GM12875 (cell line): ENCODE data around the gene GSTM2.
"Not testable (repeated sequence)": the region's sequence is repeated elsewhere in the genome, so short reads cannot be mapped to it uniquely, and the experiment has no call there.

Experiments
- H3K4me3 ChIP-seq: one replicate; pipeline ENCODE4 v1.5.1; 2011; ENCODE audit warnings: low read depth, low read length, control low read depth
- CTCF ChIP-seq: IDR thresholded peaks from 2 replicates; pipeline ENCODE4 v1.5.1; 2011; ENCODE audit warnings: low read depth, mild to moderate bottlenecking, control low read depth, inconsistent platforms, low read length, moderate library complexity, borderline replicate concordance; ENCODE audit not compliant: insufficient read depth

Gene GSTM2

DNA sequence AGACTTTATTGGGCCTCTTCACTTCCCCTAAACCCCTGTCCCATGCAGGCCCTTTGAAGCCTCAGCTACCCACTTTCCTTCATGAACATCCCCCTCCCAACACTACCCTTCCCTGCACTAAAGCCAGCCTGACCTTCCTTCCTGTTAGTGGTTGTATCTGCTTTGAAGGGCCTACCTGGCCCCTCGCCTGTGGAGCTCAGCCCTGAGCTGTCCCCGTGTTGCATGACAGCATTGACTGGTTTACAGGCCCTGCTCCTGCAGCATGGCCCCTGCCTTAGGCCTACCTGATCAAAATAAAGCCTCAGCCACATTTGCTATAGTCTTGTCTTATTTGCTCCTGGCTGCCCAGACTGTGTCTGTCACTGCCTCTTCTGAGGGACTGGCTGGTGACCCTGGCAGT, 6.5 kb upstream of the GSTM2 start:
- TF ChIP-seq CTCF: no peak
- H3K4me3 ChIP-seq: no peak overlapping the region

GRCh38 chr1:109664671-109665070, 3.2 kb upstream of the GSTM2 start:
- TF ChIP-seq CTCF: no peak
- H3K4me3 ChIP-seq: no peak overlapping the region

DNA sequence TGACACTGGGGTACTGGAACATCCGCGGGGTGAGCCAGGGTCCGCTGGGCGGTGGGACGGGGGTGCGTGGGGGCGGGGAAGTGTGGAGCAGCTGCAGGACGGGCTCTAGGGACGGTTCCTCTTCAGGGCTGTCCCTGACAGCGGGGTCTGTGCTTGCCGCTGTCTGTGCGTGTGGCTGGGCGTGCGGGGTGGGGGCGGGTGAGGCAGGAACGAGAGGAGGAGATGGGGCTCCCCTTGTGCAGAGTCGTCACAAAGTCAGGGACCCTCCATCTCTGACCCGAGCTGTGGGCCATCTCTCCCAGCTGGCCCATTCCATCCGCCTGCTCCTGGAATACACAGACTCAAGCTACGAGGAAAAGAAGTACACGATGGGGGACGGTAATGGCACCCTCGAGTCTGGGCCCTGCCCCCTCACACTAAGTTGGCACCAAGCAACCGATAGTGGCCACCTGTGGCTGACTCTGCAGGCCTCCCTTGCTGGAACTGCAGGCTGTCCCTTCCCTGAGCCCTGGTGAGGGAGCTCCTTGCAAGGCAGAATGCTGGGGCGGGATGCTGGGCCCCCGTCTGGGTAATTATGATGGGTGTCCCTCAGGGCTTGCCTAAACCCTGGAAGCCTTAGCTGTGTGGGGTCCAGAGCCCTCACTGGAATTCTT, 392 bp downstream of the GSTM2 start:
- peak overlapping the region; percentile 29 for H3K4me3 ChIP-seq
- no peak for TF ChIP-seq CTCF

DNA sequence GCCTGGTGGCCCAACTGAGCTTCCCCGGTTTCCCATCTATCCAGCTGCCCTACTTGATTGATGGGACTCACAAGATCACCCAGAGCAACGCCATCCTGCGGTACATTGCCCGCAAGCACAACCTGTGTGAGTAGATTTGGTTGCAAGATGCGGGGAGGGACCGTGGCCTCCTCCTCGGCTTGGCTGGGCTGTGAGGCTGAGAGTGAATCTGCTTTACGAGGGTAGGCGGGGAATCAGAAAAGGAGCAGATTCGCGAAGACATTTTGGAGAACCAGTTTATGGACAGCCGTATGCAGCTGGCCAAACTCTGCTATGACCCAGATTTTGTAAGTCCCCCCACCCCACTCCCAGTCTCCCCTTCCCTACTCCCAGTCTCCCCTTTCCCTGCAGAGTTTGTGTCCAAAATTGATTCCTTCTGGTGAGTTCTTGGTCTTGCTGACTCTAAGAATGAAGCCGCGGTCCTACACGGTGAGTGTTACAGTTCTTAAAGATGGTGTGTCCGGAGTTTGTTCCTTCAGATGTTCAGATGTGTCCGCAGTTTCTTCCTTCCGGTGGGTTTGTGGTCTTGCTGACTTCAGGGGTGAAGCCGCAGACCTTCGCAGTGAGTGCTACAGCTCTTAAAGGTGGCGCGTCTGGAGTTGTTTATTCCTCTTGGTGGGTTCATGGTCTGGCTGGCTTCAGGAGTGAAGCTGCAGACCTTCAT, 1.5 kb downstream of the GSTM2 start:
- no peak for TF ChIP-seq CTCF
- peak overlapping the region; percentile 23 for H3K4me3 ChIP-seq

GRCh38 chr1:109669949-109670302, 2.1 kb downstream of the GSTM2 start:
- H3K4me3 ChIP-seq: not testable (repeated sequence)

GRCh38 chr1:109671067-109671466, 3.2 kb downstream of the GSTM2 start:
- TF ChIP-seq CTCF: no peak
- no peak overlapping the region for H3K4me3 ChIP-seq

DNA sequence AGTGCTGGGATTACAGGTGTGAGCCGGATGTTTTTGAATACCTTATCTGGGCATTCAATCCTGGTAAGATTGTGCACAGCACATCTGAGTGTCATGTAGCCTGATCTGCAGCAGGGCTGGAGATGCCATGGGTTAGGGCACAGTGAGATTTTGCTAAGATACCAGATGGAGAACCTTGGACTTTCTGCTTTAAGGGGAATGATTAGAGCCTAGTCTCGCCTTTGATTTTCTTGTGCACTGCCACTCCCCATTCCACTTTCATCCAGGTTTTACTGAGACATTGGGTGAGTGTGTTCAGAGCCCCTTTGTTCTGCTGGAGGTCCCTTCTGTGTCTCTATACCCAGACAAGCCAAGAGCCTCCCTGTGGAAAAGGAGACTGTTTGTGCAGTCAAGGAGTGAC, 6.0 kb downstream of the GSTM2 start:
- not testable (repeated sequence) for H3K4me3 ChIP-seq

GRCh38 chr1:109676683-109677381, 9.0 kb downstream of the GSTM2 start:
- not testable (repeated sequence) for H3K4me3 ChIP-seq

GRCh38 chr1:109677459-109677858, 9.6 kb downstream of the GSTM2 start:
- H3K4me3 ChIP-seq: no peak overlapping the region
- no peak for TF ChIP-seq CTCF

GRCh38 chr1:109678637-109679036, 10.8 kb downstream of the GSTM2 start:
- not testable (repeated sequence) for H3K4me3 ChIP-seq

GRCh38 chr1:109684777-109685176, 16.9 kb downstream of the GSTM2 start:
- H3K4me3 ChIP-seq: not testable (repeated sequence)

DNA sequence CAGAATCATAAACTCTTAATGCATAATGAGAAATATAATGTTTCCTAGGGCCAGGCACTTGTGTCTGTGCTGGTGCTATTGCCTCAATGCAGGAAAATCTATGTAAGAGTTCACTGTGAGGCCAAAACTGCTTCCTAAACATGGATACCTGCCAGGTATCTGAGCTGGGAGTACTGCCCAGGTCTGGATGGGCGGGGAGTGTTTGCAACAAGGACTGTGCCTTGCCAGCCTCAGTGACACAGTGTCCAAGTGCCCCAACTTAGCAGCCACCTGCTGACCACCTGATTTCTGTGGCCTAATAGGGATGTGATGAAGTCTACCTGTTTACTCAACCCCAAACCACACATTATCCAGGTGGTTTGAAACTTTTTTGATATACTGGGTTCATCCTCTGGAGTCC, 17.5 kb downstream of the GSTM2 start:
- not testable (repeated sequence) for H3K4me3 ChIP-seq

- not testable (repeated sequence) for H3K4me3 ChIP-seq
Measured at GRCh38 chr1:109685890-109686289, 18.0 kb downstream of the GSTM2 start.
